DOHH2 (cell line): ENCODE data around the gene NPLOC4.

ENCODE experiments used
- H3F3A ChIP-seq: fragments of 200-600 bp; sonication (generic), shearing (Covaris generic); 2 replicates; pipeline ENCODE4 v1.6.0; 2016; ENCODE audit warnings: antibody characterized with exemption, mild to moderate bottlenecking; ENCODE audit not compliant: control insufficient read depth, insufficient read depth
- H3K27ac ChIP-seq: fragments of 200-600 bp; sonication (generic); 2 replicates; pipeline ENCODE4 v1.5.1; 2014; ENCODE audit warnings: low read depth, mild to moderate bottlenecking, low read length, moderate library complexity
- H3K27me3 ChIP-seq: fragments of 200-600 bp; sonication (generic); 2 replicates; pipeline ENCODE4 v1.6.1; 2014; ENCODE audit warnings: mild to moderate bottlenecking, low read length, mixed read lengths; ENCODE audit not compliant: control insufficient read depth
- H3K36me3 ChIP-seq: fragments of 200-600 bp; sonication (generic); 2 replicates; pipeline ENCODE4 v1.6.1; 2014; ENCODE audit warnings: mild to moderate bottlenecking, low read length, moderate library complexity, mixed read lengths; ENCODE audit not compliant: control insufficient read depth
- H3K4me1 ChIP-seq: fragments of 200-600 bp; sonication (generic); 2 replicates; pipeline ENCODE4 v1.6.1; 2014; ENCODE audit warnings: mild to moderate bottlenecking, low read length, mixed read lengths; ENCODE audit not compliant: control insufficient read depth
- H3K4me2 ChIP-seq: fragments of 200-600 bp; sonication (generic); 2 replicates; pipeline ENCODE4 v1.6.0; 2014; ENCODE audit warnings: mild to moderate bottlenecking, low read length, moderate library complexity
- H3K4me3 ChIP-seq: fragments of 200-600 bp; sonication (generic); 2 replicates; pipeline ENCODE4 v1.5.1; 2014; ENCODE audit warnings: mild to moderate bottlenecking, low read length, mixed read lengths
- H3K79me2 ChIP-seq: fragments of 200-600 bp; sonication (generic); 2 replicates; pipeline ENCODE4 v1.6.1; 2014; ENCODE audit warnings: mild to moderate bottlenecking, low read length, mixed read lengths; ENCODE audit not compliant: control insufficient read depth
- H3K9me2 ChIP-seq: fragments of 200-600 bp; sonication (generic); replicated peaks from 2 replicates; pipeline ENCODE4 v1.6.1; 2014; ENCODE audit warnings: mild to moderate bottlenecking, low read length, mixed read lengths; ENCODE audit not compliant: control insufficient read depth
- H3K9me3 ChIP-seq: fragments of 200-600 bp; sonication (generic); 2 replicates; pipeline ENCODE4 v1.6.1; 2014; ENCODE audit warnings: antibody characterized with exemption, low read length, mixed read lengths; ENCODE audit not compliant: control insufficient read depth, insufficient read depth
- H4K20me1 ChIP-seq: fragments of 200-600 bp; sonication (generic); 2 replicates; pipeline ENCODE4 v1.6.0; 2014; ENCODE audit warnings: low read depth, mild to moderate bottlenecking, antibody characterized with exemption, low read length, moderate library complexity; ENCODE audit not compliant: control insufficient read depth, insufficient read depth
- EZH2phosphoT487 ChIP-seq: fragments of 200-600 bp; sonication (generic); IDR thresholded peaks from 2 replicates; pipeline ENCODE4 v1.6.1; 2017; ENCODE audit warnings: borderline replicate concordance, mild to moderate bottlenecking, antibody characterized with exemption, low read length, moderate library complexity, mixed read lengths
- TF ChIP-seq, protein P1 (sequence below): fragments of 200-600 bp; sonication (generic); IDR thresholded peaks from one replicate; pipeline ENCODE4 v1.5.1; 2014; ENCODE audit warnings: antibody characterized with exemption, mild to moderate bottlenecking, low read depth, low read length; ENCODE audit not compliant: poor library complexity, severe bottlenecking

Gene NPLOC4

DNA sequence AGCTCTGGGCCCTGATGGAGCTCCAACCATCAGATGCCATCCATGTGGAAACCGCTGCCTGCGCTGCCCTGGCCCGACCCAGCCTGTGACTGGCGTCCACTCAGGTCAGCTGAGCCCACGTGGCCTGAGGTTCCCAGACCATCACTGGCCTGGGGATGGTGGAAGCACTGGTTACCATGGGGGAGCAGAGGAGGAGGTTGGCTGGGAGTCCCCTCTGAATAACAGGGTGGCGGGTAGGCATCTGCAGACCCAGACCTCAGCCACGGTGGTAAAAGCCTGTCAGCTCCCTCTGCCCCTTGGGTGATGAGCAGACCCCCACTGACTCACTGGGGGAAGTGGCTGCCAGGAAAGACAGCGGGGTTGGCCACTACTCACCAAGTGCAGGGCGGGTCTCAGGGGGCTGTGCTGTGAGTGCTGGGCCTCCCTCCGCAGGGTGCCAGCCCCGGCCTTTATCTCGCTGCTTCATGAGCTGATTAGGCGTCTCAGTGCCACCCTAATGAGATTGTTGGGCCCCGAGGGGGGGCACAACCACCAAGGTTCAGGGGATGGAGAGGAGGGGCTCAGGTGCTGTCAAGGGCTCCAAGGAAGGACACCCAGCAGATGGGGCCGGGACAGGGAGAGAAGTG is 19.3 kb upstream of the NPLOC4 start, which contains the start of gene PDE6G:
PDE6G (minus strand) TSS at position 425 of the 626 bp plus-strand sequence. CDS start 3,237 bp downstream, outside the sequence.
- Histone ChIP-seq H3K79me2 (no peaks in the 10 kb centered on the region), H3K4me1 (peaks cover 41% of the 10 kb centered on the region), H3K27ac (no peak within 1 kb of the TSS), H3K9me2 (no peaks in the 10 kb centered on the region), H3K27me3 (no peaks in the 10 kb centered on the region), H3K9me3 (no peaks in the 10 kb centered on the region), H3F3A (peaks cover 5% of the 10 kb centered on the region), H3K4me2 (peak within 1 kb of the TSS; percentile 8; the same call in 1 of the 2 replicates), H3K36me3 (no peaks in the 10 kb centered on the region), H3K4me3 (no peak within 1 kb of the TSS), H4K20me1 (no peaks in the 10 kb centered on the region)
- no peak for TF ChIP-seq EZH2phosphoT487
- TF ChIP-seq, protein P1, sequence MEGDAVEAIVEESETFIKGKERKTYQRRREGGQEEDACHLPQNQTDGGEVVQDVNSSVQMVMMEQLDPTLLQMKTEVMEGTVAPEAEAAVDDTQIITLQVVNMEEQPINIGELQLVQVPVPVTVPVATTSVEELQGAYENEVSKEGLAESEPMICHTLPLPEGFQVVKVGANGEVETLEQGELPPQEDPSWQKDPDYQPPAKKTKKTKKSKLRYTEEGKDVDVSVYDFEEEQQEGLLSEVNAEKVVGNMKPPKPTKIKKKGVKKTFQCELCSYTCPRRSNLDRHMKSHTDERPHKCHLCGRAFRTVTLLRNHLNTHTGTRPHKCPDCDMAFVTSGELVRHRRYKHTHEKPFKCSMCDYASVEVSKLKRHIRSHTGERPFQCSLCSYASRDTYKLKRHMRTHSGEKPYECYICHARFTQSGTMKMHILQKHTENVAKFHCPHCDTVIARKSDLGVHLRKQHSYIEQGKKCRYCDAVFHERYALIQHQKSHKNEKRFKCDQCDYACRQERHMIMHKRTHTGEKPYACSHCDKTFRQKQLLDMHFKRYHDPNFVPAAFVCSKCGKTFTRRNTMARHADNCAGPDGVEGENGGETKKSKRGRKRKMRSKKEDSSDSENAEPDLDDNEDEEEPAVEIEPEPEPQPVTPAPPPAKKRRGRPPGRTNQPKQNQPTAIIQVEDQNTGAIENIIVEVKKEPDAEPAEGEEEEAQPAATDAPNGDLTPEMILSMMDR: no peak

DNA sequence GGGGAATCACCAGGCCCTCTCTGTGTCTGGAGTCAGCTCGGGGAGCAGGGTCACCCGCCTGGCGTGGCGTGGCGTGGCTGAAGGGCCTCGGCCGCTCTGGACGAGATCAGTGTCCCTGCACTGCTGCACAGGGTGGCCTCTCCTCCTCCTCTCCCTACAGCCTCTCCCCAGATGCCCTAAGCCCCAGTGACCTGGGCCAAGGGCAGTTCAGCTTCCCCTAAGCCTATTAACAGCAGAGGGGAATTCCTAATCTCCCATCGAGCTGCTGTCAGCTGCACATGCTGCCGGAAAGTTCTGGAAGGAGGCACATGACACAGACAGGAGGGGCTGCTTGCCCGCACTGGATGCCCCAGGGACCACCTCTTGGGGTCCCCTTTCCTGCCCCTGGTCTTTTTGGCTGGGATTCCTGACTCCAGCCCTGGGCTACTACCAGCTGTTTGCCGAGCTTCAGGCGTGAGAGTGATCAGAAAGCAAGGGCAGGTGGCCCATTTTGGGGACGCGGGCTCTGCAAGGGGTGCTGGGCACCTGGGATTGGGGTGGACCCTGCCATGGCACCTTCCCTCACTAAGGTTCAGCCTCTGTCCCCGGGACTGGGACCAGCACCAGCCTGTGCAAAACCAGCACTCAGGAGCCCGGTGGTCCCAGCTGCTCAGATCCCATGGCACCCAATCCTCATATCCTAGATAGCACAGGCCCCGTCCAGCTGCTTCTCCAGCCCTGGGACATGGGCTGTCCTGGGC is 18.6 kb upstream of the NPLOC4 start:
- Histone ChIP-seq H3K4me3 (no peak overlapping the region), H3F3A (peaks cover 5% of the 10 kb centered on the region), H4K20me1 (no peaks in the 10 kb centered on the region), H3K36me3 (no peaks in the 10 kb centered on the region), H3K27me3 (no peaks in the 10 kb centered on the region), H3K9me3 (no peaks in the 10 kb centered on the region), H3K27ac (no peak overlapping the region), H3K4me1 (peaks cover 41% of the 10 kb centered on the region), H3K4me2 (no peak overlapping the region), H3K9me2 (no peaks in the 10 kb centered on the region), H3K79me2 (no peaks in the 10 kb centered on the region)
- no peak for TF ChIP-seq EZH2phosphoT487
- TF ChIP-seq, protein P1: no peak

DNA sequence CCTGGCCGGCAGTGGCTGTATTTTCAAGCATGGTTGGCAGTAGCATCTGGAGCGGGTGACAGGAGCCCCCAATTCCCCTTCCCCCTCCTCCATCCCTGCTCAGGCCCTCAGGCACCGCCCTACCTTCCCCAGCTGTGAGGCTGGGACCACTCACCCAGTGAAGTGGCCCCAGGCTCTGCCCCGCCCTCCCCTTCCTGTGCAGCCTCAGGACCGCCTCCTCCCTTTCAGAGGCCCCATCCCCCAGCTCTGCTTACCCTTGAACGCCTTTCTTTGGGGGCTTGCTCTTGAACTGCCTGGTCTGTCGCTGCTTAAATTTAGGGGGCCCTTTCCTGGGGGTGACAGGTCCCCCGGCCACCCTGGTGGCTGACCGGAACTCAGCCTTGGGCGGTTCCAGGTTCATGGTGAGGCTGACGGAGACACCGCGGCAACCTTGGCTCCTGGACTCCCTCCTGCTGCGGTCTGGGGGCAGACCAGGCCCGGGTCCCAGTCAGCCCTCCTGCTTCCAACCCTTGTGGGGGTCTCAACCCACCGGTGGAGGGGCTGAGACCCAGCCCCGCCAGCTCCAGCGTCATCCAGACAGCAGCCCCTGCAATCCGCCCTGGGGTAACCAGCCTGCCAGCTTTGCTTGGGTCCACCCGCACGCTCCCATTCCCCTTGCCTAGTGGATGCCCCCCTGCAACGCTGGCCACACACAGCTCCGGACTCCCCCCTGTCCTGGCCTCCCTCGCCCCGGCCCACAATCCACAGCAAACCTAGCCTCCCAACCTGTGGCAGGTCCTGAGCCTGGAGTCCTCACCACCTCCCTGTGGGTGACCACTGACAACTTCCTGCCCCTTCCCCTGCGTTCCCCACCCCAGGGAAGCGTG is 16.2 kb upstream of the NPLOC4 start:
- H3K27me3 ChIP-seq: no peaks in the 10 kb centered on the region
- TF ChIP-seq EZH2phosphoT487: no peak
- TF ChIP-seq, protein P1: no peak
- no peaks in the 10 kb centered on the region for H3K79me2 ChIP-seq
- peak overlapping the region; percentile 63 for H3K4me3 ChIP-seq
- H3K36me3 ChIP-seq: no peaks in the 10 kb centered on the region
- no peaks in the 10 kb centered on the region for H3F3A ChIP-seq
- peaks cover 24% of the 10 kb centered on the region for H3K4me1 ChIP-seq
- H3K9me2 ChIP-seq: no peaks in the 10 kb centered on the region
- H4K20me1 ChIP-seq: no peaks in the 10 kb centered on the region
- H3K9me3 ChIP-seq: no peaks in the 10 kb centered on the region
- H3K4me2 ChIP-seq: peak overlapping the region; percentile 71
- no peak overlapping the region for H3K27ac ChIP-seq
